ENCODE data around the gene FRY. TPM values are rescaled to one million over a fixed set of nuclear protein-coding genes. Genes with fewer than 3 reads are reported as not detected.
"Not testable (repeated sequence)": the region's sequence is repeated elsewhere in the genome, so short reads cannot be mapped to it uniquely, and the experiment has no call there.

FRY gene
- 17.8 and 29.8 TPM in 2 replicates for total RNA-seq
- 49.2 TPM for polyA plus RNA-seq (2012)

GRCh38 chr13:32031025-32031814 is at the start of gene FRY:
Gene FRY (plus strand): TSS chr13:32031774. CDS start chr13:32031796, 22 bp downstream.
- peak; percentile 60 for DNase-seq (ENCODE audit: low read depth)

GRCh38 chr13:31982124-31982523 is 49.5 kb upstream of the FRY start:
- peak; percentile 13 for DNase-seq (ENCODE audit: low read depth)

GRCh38 chr13:31982540-31982939 is 49.0 kb upstream of the FRY start:
- peak; percentile 96 for DNase-seq (ENCODE audit: low read depth)

GRCh38 chr13:31983696-31984095 is 47.9 kb upstream of the FRY start:
- DNase-seq (ENCODE audit: low read depth), result not testable (repeated sequence)

GRCh38 chr13:31984388-31984787 is 47.2 kb upstream of the FRY start:
- DNase-seq (ENCODE audit: low read depth), result not testable (repeated sequence)

GRCh38 chr13:31986676-31987470 is 44.7 kb upstream of the FRY start:
- DNase-seq (ENCODE audit: low read depth), result no peak

GRCh38 chr13:31987535-31988170 is 43.9 kb upstream of the FRY start:
- DNase-seq (ENCODE audit: low read depth), result peak; percentile 40

GRCh38 chr13:31994367-31994766 is 37.2 kb upstream of the FRY start:
- DNase-seq (ENCODE audit: low read depth), result not testable (repeated sequence)

GRCh38 chr13:31996601-31997000 is 35.0 kb upstream of the FRY start:
- no peak for DNase-seq (ENCODE audit: low read depth)

- DNase-seq (ENCODE audit: low read depth), result no peak
Observed at GRCh38 chr13:31997641-31998040, 33.9 kb upstream of the FRY start.

GRCh38 chr13:31998131-31998530 is 33.4 kb upstream of the FRY start:
- no peak for DNase-seq (ENCODE audit: low read depth)

GRCh38 chr13:32000754-32001153 is 30.8 kb upstream of the FRY start:
- DNase-seq (ENCODE audit: low read depth), result not testable (repeated sequence)

- peak; percentile 67 for DNase-seq (ENCODE audit: low read depth)
Observed at GRCh38 chr13:32001154-32001768, 30.3 kb upstream of the FRY start.

- DNase-seq (ENCODE audit: low read depth), result no peak
Observed at GRCh38 chr13:32001769-32002168, 29.8 kb upstream of the FRY start.

- no peak for DNase-seq (ENCODE audit: low read depth)
Observed at GRCh38 chr13:32002873-32003272, 28.7 kb upstream of the FRY start.

- DNase-seq (ENCODE audit: low read depth), result no peak
Observed at GRCh38 chr13:32007494-32007893, 24.1 kb upstream of the FRY start.

- DNase-seq (ENCODE audit: low read depth), result no peak
Observed at GRCh38 chr13:32008518-32009175, 22.9 kb upstream of the FRY start.

- DNase-seq (ENCODE audit: low read depth), result no peak
Observed at GRCh38 chr13:32009362-32009761, 22.2 kb upstream of the FRY start.

GRCh38 chr13:32010136-32010535 is 21.4 kb upstream of the FRY start:
- no peak for DNase-seq (ENCODE audit: low read depth)

- no peak for DNase-seq (ENCODE audit: low read depth)
Observed at GRCh38 chr13:32011971-32012370, 19.6 kb upstream of the FRY start.

- DNase-seq (ENCODE audit: low read depth), result no peak
Observed at GRCh38 chr13:32013181-32013580, 18.4 kb upstream of the FRY start.
